HL-60 (cell line): ENCODE results near the gene SPTBN1.

Source experiments
- DNase-seq, 2 experiments: peaks; one replicate each; pipeline ENCODE4 v3.0.0-alpha.2; 2010 to 2020; ENCODE audit warnings: low read depth in 1 of 2, low spot score in 1 of 2
- H3K27ac ChIP-seq: fragments of 250-450 bp; sonication (Bioruptor Pico); replicated peaks from 2 replicates; pipeline ENCODE4 v1.5.1; 2020; ENCODE audit warnings: mild to moderate bottlenecking, moderate library complexity
- H3K27me3 ChIP-seq: fragments of 250-450 bp; sonication (Bioruptor Pico); 2 replicates; pipeline ENCODE4 v1.5.1; 2021; ENCODE audit warnings: mild to moderate bottlenecking, moderate library complexity; ENCODE audit not compliant: insufficient read depth, poor library complexity, severe bottlenecking
- H3K4me3 ChIP-seq: replicated peaks from 2 replicates; pipeline ENCODE4 v1.5.1; 2011; ENCODE audit warnings: mild to moderate bottlenecking, control low read depth, low read length; ENCODE audit not compliant: insufficient read depth
- GABPA ChIP-seq: IDR thresholded peaks from 2 replicates; pipeline ENCODE4 v1.6.1; 2012; ENCODE audit warnings: low read depth
- POLR2AphosphoS5 ChIP-seq: IDR thresholded peaks from 2 replicates; pipeline ENCODE4 v1.6.1; 2012; ENCODE audit warnings: low read depth
- SPI1 ChIP-seq: IDR thresholded peaks from 2 replicates; pipeline ENCODE4 v1.6.1; 2012; ENCODE audit warnings: low read depth, mild to moderate bottlenecking, borderline replicate concordance
- TF ChIP-seq, protein P1 (sequence below): IDR thresholded peaks from 2 replicates; pipeline ENCODE4 v1.6.1; 2012; ENCODE audit warnings: low read depth; ENCODE audit not compliant: insufficient replicate concordance
- TF ChIP-seq, protein P2 (sequence below): IDR thresholded peaks from one replicate; pipeline ENCODE4 v1.5.1; 2011; ENCODE audit warnings: low read length, control low read depth, inconsistent platforms; ENCODE audit not compliant: insufficient read depth

SPTBN1 gene

DNA sequence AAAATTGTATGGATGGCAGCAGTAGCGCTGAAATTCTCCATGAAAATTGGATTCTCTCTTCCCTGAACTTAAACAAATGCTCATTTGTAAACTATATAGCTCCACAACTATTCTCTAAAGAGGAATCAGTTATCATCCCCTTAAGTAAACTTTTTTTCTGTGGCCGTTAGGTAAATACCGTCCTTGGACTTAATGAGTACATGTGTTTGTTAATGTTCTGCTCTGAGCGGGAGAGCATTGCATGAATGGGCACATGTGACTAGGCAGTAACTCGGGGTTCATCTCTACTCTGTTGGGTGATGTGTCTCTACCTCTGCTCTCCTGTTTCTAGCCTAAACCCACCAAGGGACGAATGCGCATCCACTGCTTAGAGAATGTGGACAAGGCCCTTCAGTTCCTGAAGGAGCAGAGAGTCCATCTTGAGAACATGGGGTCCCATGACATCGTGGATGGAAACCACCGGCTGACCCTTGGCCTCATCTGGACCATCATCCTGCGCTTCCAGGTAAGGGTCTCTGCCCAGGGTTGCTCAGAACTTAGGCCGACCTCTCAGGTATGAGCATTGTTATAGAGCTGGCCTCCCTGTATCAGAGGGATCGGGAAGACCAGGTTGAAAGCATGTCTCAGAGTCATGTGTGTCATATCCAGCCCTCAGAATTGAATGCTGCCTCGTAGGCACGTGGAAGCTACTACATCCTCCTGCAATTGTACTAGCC, 155.9 kb downstream of the SPTBN1 start:
- DNase-seq = no peak
- H3K27me3 ChIP-seq = no peaks in the 10 kb centered on the region
- H3K27ac ChIP-seq = no peak overlapping the region
- H3K4me3 ChIP-seq = no peak overlapping the region
- no peak for TF ChIP-seq POLR2AphosphoS5
- no peak for TF ChIP-seq GABPA
- TF ChIP-seq, protein P1, sequence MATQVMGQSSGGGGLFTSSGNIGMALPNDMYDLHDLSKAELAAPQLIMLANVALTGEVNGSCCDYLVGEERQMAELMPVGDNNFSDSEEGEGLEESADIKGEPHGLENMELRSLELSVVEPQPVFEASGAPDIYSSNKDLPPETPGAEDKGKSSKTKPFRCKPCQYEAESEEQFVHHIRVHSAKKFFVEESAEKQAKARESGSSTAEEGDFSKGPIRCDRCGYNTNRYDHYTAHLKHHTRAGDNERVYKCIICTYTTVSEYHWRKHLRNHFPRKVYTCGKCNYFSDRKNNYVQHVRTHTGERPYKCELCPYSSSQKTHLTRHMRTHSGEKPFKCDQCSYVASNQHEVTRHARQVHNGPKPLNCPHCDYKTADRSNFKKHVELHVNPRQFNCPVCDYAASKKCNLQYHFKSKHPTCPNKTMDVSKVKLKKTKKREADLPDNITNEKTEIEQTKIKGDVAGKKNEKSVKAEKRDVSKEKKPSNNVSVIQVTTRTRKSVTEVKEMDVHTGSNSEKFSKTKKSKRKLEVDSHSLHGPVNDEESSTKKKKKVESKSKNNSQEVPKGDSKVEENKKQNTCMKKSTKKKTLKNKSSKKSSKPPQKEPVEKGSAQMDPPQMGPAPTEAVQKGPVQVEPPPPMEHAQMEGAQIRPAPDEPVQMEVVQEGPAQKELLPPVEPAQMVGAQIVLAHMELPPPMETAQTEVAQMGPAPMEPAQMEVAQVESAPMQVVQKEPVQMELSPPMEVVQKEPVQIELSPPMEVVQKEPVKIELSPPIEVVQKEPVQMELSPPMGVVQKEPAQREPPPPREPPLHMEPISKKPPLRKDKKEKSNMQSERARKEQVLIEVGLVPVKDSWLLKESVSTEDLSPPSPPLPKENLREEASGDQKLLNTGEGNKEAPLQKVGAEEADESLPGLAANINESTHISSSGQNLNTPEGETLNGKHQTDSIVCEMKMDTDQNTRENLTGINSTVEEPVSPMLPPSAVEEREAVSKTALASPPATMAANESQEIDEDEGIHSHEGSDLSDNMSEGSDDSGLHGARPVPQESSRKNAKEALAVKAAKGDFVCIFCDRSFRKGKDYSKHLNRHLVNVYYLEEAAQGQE = no peak
- no peak for TF ChIP-seq SPI1
- TF ChIP-seq, protein P2, sequence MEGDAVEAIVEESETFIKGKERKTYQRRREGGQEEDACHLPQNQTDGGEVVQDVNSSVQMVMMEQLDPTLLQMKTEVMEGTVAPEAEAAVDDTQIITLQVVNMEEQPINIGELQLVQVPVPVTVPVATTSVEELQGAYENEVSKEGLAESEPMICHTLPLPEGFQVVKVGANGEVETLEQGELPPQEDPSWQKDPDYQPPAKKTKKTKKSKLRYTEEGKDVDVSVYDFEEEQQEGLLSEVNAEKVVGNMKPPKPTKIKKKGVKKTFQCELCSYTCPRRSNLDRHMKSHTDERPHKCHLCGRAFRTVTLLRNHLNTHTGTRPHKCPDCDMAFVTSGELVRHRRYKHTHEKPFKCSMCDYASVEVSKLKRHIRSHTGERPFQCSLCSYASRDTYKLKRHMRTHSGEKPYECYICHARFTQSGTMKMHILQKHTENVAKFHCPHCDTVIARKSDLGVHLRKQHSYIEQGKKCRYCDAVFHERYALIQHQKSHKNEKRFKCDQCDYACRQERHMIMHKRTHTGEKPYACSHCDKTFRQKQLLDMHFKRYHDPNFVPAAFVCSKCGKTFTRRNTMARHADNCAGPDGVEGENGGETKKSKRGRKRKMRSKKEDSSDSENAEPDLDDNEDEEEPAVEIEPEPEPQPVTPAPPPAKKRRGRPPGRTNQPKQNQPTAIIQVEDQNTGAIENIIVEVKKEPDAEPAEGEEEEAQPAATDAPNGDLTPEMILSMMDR = no peak

DNA sequence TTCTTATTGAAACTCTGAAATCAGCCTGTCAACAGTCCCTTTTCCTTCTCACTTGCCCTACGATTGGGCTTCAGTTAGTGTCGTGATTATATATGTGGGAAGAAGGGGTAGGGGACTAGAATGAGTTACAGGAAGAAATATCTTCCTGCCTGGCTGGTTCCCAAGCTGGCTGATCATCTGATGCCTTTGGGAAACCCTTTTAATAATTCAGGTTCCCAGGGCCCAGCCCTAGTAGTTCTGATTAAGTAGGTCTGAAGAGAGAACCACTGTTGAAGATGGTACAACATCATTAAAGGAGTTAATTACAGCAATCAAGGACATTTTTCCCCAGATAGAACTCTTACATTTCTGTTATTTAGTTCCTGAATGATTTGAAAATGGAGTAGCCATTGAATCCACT, 157.3 kb downstream of the SPTBN1 start:
- Histone ChIP-seq H3K27ac (no peak overlapping the region), H3K4me3 (no peak overlapping the region), H3K27me3 (no peaks in the 10 kb centered on the region)
- DNase-seq = no peak
- TF ChIP-seq GABPA = no peak
- no peak for TF ChIP-seq POLR2AphosphoS5
- TF ChIP-seq, protein P1 = no peak
- TF ChIP-seq SPI1 = no peak
- TF ChIP-seq, protein P2 = no peak

DNA sequence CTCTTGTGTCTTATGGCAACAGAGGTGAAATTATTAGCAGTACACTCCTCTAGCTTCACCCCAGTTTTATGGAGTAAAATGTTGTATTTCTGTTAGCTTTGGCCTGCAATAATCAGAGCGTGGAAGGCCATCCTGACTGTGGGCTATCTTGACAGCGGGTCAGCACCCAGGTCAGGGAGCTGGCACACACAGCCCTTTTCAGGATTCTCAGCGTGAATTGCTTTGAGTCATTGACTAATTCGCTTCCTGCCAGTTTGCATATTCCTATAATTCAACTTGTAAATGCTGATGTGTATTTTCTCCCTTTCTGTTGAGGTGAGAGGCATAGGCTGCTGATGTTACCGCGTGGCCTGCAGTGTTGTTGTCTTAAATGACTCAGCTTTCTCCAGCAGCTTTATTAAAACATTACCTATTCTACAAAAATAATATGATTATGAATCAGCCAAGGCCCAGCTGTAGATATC, 157.7 kb downstream of the SPTBN1 start:
- H3K27ac ChIP-seq = no peak overlapping the region
- DNase-seq = no peak
- no peaks in the 10 kb centered on the region for H3K27me3 ChIP-seq
- no peak overlapping the region for H3K4me3 ChIP-seq
- TF ChIP-seq POLR2AphosphoS5 = no peak
- no peak for TF ChIP-seq GABPA
- TF ChIP-seq SPI1 = no peak
- TF ChIP-seq, protein P1 = no peak
- TF ChIP-seq, protein P2 = no peak
